ENCODE measurements around the gene C6orf120.
"Not testable (repeated sequence)": the region's sequence is repeated elsewhere in the genome, so short reads cannot be mapped to it uniquely, and the experiment has no call there.

- peak; percentile 17; the same call in 1 of the 2 replicates for TF ChIP-seq CTCF (IDR thresholded peaks at IDR 0.05; ENCODE audit: low read depth, low read length)
- not testable (repeated sequence) for TF ChIP-seq EZH2phosphoT487 (IDR thresholded peaks at IDR 0.05; ENCODE audit: low read depth)
These were observed 4.8 kb upstream of the C6orf120 start for GRCh38 chr6:169697115-169697514.
